VCaP (cell line): Measurements from ENCODE around the gene RGS6.
A peak's percentile ranks its signal among the peaks of the same experiment; 100 is the strongest.
"Not testable (repeated sequence)": the region's sequence is repeated elsewhere in the genome, so short reads cannot be mapped to it uniquely, and the experiment has no call there.

Experiments used
- H3K27ac ChIP-seq: fragments of 450-650 bp; 2 replicates; pipeline ENCODE4 v1.5.1; 2017
- TF ChIP-seq, protein P1 (sequence below): fragments of 450-650 bp; conservative IDR thresholded peaks from 2 replicates; pipeline ENCODE4 v1.5.1; 2017; ENCODE audit warnings: mild to moderate bottlenecking, moderate library complexity

Gene RGS6

DNA sequence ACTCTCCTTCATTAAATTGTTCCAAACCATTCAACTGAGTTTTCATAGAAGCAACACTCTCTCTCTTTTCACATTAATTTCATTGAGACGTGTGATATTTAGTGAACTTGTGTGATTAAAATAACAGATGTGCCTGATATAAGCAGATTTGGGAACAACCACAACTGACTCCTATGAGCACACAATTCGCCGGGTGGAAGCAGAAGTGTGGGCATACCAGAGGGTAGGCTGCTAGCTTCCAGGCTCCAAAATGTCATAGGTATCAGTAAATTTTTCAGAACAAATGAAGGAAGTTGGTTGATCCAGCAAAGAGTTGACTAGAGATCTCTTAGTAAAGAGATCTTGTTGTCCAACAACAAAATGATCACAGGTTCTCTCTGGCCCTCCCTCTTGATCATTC, 532.0 kb downstream of the RGS6 start:
- TF ChIP-seq, protein P1, sequence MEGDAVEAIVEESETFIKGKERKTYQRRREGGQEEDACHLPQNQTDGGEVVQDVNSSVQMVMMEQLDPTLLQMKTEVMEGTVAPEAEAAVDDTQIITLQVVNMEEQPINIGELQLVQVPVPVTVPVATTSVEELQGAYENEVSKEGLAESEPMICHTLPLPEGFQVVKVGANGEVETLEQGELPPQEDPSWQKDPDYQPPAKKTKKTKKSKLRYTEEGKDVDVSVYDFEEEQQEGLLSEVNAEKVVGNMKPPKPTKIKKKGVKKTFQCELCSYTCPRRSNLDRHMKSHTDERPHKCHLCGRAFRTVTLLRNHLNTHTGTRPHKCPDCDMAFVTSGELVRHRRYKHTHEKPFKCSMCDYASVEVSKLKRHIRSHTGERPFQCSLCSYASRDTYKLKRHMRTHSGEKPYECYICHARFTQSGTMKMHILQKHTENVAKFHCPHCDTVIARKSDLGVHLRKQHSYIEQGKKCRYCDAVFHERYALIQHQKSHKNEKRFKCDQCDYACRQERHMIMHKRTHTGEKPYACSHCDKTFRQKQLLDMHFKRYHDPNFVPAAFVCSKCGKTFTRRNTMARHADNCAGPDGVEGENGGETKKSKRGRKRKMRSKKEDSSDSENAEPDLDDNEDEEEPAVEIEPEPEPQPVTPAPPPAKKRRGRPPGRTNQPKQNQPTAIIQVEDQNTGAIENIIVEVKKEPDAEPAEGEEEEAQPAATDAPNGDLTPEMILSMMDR = no peak

DNA sequence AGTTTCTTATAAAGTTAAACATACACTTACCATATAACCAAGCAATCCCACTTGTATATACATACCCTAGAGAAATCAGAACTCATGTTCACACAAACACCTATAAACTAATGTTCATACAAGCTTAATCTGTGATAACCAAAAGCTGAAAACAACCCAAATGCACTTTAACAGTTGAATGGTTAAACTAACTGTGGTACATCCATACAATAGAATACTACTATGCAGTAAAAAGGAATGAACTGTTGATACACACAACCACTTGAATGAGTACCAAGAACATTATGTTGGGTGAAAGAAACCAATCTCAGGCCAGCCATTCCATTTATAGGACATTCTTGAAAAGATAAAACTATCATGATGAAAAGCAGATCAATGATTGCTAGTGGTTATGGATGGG, 534.1 kb downstream of the RGS6 start:
- H3K27ac ChIP-seq = no peak overlapping the region
- TF ChIP-seq, protein P1 = no peak

More for the DNA sequence above, 532.0 kb downstream of the RGS6 start:
- no peak overlapping the region for H3K27ac ChIP-seq

DNA sequence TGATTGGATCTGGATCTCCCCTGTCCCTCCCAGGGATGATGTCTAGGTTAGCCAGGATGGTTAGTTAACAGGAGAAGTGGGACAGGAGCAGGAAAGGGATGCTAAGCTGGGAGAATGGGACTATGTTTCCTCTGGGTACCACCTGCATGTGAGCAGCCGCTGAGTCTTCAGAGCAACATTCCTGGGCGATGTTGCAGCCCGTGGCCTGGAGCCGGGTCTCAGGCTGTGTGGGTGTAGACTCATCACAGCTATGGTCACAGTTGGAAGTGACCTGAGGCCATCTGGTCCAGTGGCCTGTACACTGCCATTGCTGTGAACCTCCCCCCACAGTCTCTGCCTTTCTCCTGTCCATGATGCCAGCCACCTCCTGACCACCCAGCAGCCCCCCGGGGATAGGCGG, 539.1 kb downstream of the RGS6 start:
- no peak overlapping the region for H3K27ac ChIP-seq
- TF ChIP-seq, protein P1 = no peak

DNA sequence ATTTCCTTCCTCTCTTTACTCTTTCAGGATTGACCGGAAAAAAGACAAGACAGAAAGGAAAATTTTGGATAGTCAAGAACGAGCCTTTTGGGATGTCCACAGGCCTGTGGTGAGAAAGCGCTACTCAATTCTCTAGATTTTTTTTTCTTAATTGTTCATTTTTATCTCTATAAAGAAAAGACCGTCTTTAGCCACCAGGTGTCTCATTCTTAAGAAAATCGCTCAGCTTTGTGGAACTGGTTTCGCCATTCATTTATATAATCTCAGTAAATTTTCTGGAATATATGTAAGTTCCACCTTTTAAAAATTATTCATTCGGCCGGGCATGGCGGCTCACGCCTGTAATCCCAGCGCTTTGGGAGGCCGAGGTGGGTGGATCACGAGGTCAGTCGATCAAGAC, 540.6 kb downstream of the RGS6 start:
- TF ChIP-seq, protein P1 = peak; percentile 58
- no peak overlapping the region for H3K27ac ChIP-seq

DNA sequence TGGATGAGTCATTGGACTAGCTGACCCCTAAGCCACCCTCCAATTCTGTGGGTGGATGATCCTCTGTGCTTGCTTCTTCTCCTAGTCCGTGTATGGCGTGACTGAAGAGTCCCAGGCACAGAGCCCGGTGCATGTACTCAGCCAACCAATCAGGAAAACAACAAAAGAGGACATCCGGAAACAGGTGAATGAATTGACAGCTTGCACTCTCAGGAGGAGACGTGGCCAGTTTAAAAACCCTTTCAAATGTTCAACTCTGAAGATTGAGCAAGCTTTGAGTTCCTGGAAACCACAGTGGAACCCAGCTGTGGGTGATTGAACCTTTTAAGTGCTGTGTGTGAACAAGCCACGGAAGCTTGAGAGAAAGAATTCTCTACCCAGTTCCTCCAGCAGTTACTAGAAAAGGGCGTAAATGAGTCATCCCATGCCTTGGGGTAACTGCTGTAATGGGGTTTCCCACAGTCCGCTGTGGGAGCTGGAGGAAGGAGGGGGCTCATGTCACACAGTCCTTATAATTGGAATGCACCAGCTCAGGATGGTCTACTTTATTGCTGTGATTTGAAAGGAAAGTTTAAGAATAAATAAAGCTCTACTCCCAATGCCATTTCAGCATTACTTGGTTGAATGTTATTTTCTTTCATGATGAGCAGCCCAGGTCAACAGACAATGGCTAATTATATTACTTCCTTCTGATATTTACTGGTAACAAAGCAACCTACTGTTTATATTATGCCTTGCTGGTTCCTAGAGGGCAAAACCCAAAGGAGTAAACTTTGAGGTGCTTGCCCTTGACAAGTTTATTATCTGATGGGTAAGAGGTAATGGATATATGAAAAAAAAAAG, 544.6 kb downstream of the RGS6 start:
- TF ChIP-seq, protein P1 = no peak
- H3K27ac ChIP-seq = no peak overlapping the region

DNA sequence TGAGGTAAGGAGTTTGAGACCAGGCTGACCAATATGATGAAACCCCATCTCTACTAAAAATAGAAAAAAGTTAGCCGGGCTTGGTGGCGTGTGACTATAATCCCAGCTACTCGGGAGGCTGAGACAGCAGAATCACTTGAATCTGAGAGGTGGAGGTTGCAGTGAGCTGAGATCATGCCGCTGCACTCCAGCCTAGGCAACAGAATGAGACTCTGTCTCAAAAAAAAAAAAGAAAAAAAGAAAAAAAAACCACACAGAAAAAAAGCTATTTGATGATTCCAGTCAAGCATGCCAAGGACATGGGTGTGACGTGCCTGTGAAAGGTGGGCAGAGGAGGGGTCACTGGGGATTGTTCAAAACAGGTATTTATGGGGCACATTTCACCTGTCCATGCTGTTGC, 545.3 kb downstream of the RGS6 start:
- H3K27ac ChIP-seq = not testable (repeated sequence)

DNA sequence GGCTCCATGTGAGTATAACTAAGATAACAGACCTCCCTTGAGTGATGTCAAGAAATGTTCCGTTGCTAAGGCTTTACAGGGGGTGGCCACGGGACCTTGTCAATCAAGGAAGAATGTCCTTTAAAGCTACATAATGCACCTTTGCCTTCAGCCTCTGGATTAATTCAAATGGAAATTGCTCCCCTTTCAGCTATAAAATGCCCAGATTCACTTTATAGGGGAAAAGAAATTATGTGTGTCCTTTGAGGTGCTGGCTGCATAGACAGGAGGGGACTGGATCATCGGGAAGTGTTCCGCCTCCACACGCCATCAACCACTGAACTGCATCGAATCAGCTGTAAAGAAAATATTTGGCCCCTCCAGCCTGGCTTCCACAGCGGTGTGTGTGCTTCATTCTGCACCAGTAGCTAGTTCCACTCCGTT, 546.3 kb downstream of the RGS6 start:
- H3K27ac ChIP-seq = no peak overlapping the region
- TF ChIP-seq, protein P1 = no peak

DNA sequence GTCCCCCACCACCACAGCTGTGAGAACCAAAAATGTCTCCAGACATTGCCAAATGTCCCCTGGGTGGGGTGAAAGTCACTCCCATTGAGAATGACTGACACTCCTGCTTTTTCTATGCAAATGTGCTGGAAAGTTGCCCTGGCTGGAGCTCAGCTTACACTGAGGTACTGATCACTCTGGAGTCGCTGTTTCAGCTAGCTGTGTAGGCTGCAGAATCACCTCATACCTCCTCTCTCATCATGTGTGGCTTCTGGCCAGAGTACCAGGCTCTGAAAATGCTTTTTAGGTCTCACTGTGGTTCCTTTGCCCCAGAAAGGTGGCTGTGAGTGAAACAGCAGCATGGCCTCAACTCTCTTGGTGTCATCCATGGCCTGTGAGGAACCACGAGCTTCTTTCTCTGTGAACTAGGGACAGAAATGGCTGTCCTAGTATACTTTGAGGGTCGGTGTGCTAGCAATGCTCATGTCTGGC, 547.3 kb downstream of the RGS6 start:
- no peak overlapping the region for H3K27ac ChIP-seq
- TF ChIP-seq, protein P1 = no peak
